ENCODE measurements around the gene TMEM54.

Gene TMEM54

DNA sequence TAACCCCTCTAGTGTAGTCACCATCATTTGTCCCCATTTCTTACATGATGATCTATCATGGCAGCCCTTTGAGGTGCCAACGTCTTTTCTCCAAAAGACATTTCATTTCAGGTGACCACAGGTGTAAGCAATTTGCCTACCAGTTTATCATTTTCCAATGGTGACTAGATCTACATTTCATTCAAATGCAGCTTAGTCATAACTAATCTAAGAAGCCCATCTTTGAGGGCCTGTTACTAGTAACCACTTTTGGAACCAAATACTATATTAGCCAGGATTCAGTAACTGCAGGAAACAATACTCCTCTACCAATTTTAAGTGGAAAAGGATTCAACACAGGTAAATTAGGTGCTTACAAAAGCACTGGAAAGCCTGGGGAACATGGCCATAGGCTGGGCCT lies 30.6 kb upstream of the TMEM54 start:
- Mint-ChIP-seq H3K36me3 (ENCODE audit: low read depth) (peaks cover 11% of the 10 kb centered on the region), H3K4me1 (peaks cover 8% of the 10 kb centered on the region), H3K9me3 (no peaks in the 10 kb centered on the region), H3K27me3 (ENCODE audit: low read depth) (no peaks in the 10 kb centered on the region), H3K4me3 (no peak overlapping the region), H3K27ac (no peak overlapping the region)
- TF ChIP-seq CTCF (IDR thresholded peaks at IDR 0.05; ENCODE audit: unreplicated experiment in 3 of 3) = no peak

GRCh38 chr1:32929366-32929765 lies 28.2 kb upstream of the TMEM54 start:
- peaks cover 19% of the 10 kb centered on the region for H3K27me3 Mint-ChIP-seq (ENCODE audit: low read depth)
- no peaks in the 10 kb centered on the region for H3K9me3 Mint-ChIP-seq
- peaks cover 28% of the 10 kb centered on the region for H3K4me1 Mint-ChIP-seq
- no peak overlapping the region for H3K4me3 Mint-ChIP-seq
- TF ChIP-seq CTCF (IDR thresholded peaks at IDR 0.05; ENCODE audit: unreplicated experiment in 3 of 3) = no peak
- H3K27ac Mint-ChIP-seq = no peak overlapping the region
- H3K36me3 Mint-ChIP-seq (ENCODE audit: low read depth) = no peaks in the 10 kb centered on the region

GRCh38 chr1:32928715-32929114 lies 27.5 kb upstream of the TMEM54 start:
- Mint-ChIP-seq H3K4me3 (no peak overlapping the region), H3K9me3 (no peaks in the 10 kb centered on the region), H3K27me3 (ENCODE audit: low read depth) (peaks cover 25% of the 10 kb centered on the region), H3K27ac (no peak overlapping the region), H3K36me3 (ENCODE audit: low read depth) (no peaks in the 10 kb centered on the region), H3K4me1 (peaks cover 29% of the 10 kb centered on the region)
- no peak for TF ChIP-seq CTCF (IDR thresholded peaks at IDR 0.05; ENCODE audit: unreplicated experiment in 3 of 3)

GRCh38 chr1:32928285-32928684 lies 27.1 kb upstream of the TMEM54 start:
- peaks cover 28% of the 10 kb centered on the region for H3K4me1 Mint-ChIP-seq
- TF ChIP-seq CTCF (IDR thresholded peaks at IDR 0.05; ENCODE audit: unreplicated experiment in 3 of 3) = no peak
- H3K4me3 Mint-ChIP-seq = no peak overlapping the region
- no peak overlapping the region for H3K27ac Mint-ChIP-seq
- H3K36me3 Mint-ChIP-seq (ENCODE audit: low read depth) = no peaks in the 10 kb centered on the region
- H3K9me3 Mint-ChIP-seq = no peaks in the 10 kb centered on the region
- peaks cover 29% of the 10 kb centered on the region for H3K27me3 Mint-ChIP-seq (ENCODE audit: low read depth)

- no peak for TF ChIP-seq CTCF (IDR thresholded peaks at IDR 0.05; ENCODE audit: unreplicated experiment in 3 of 3)
- Mint-ChIP-seq H3K4me3 (no peak overlapping the region), H3K4me1 (peaks cover 28% of the 10 kb centered on the region), H3K27me3 (ENCODE audit: low read depth) (peaks cover 37% of the 10 kb centered on the region), H3K9me3 (no peaks in the 10 kb centered on the region), H3K27ac (no peak overlapping the region), H3K36me3 (ENCODE audit: low read depth) (no peaks in the 10 kb centered on the region)
Observed at GRCh38 chr1:32927441-32927840, 26.3 kb upstream of the TMEM54 start.

- H3K4me1 Mint-ChIP-seq = peaks cover 28% of the 10 kb centered on the region
- H3K9me3 Mint-ChIP-seq = no peaks in the 10 kb centered on the region
- H3K36me3 Mint-ChIP-seq (ENCODE audit: low read depth) = no peaks in the 10 kb centered on the region
- peaks cover 39% of the 10 kb centered on the region for H3K27me3 Mint-ChIP-seq (ENCODE audit: low read depth)
- peak overlapping the region in 1 of 3 experiments; percentile 51 for H3K4me3 Mint-ChIP-seq
- no peak overlapping the region for H3K27ac Mint-ChIP-seq
- TF ChIP-seq CTCF (IDR thresholded peaks at IDR 0.05; ENCODE audit: unreplicated experiment in 3 of 3) = no peak
Observed at GRCh38 chr1:32926562-32926961, 25.4 kb upstream of the TMEM54 start.
